ENCODE data around the gene IWS1.

IWS1 gene

DNA sequence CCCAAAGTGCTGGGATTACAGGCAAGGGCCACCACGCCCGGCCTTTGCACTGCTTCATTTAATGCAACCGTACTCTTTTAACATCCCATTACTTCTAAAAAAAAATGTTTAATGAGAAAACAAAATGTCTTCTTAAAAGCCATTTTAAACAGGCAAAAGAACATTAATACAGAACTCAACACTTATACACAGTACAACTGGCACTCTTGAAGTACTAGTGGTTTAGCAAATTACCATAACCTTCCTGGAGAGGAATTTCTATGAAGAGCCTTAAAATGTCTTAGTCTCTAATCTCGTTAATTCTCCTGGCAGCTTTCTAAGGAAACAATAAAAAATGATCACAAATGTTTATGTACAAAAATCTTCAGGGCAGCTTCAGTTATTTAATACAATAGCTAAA, 5.9 kb downstream of the IWS1 start:
- TF ChIP-seq, protein P1, sequence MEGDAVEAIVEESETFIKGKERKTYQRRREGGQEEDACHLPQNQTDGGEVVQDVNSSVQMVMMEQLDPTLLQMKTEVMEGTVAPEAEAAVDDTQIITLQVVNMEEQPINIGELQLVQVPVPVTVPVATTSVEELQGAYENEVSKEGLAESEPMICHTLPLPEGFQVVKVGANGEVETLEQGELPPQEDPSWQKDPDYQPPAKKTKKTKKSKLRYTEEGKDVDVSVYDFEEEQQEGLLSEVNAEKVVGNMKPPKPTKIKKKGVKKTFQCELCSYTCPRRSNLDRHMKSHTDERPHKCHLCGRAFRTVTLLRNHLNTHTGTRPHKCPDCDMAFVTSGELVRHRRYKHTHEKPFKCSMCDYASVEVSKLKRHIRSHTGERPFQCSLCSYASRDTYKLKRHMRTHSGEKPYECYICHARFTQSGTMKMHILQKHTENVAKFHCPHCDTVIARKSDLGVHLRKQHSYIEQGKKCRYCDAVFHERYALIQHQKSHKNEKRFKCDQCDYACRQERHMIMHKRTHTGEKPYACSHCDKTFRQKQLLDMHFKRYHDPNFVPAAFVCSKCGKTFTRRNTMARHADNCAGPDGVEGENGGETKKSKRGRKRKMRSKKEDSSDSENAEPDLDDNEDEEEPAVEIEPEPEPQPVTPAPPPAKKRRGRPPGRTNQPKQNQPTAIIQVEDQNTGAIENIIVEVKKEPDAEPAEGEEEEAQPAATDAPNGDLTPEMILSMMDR (IDR thresholded peaks at IDR 0.05; ENCODE audit: low read depth, low read length) = no peak
- in situ Hi-C loops (cut with HindIII; ENCODE audit: low sequenced_read_pairs) = no loop called here
- DNase-seq (ENCODE audit: low read depth, low spot score) = no peak
- no peak overlapping the region for H3K4me3 ChIP-seq (ENCODE audit: low read depth, low read length)

DNA sequence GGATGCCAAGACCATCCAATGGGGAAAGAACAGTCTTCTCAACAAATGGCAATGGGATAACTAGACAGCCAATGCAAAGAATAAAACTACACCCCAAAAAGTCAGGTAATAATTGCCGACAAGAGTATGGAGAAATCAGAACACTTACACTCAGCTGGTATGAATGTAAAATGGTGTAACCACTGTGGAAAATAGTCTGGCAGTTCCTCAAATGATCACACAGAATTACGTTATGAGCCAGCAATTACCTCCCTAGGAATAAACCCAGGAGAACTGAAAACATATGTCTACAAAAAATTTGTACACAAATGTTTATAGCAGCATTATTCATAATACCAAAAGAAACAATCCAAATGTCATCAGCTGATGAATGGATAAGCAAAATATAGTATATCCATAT, 8.8 kb downstream of the IWS1 start:
- TF ChIP-seq, protein P1 (IDR thresholded peaks at IDR 0.05; ENCODE audit: low read depth, low read length) = no peak
- DNase-seq (ENCODE audit: low read depth, low spot score) = no peak
- in situ Hi-C loops (cut with HindIII; ENCODE audit: low sequenced_read_pairs) = no loop called here
- no peak overlapping the region for H3K4me3 ChIP-seq (ENCODE audit: low read depth, low read length)

DNA sequence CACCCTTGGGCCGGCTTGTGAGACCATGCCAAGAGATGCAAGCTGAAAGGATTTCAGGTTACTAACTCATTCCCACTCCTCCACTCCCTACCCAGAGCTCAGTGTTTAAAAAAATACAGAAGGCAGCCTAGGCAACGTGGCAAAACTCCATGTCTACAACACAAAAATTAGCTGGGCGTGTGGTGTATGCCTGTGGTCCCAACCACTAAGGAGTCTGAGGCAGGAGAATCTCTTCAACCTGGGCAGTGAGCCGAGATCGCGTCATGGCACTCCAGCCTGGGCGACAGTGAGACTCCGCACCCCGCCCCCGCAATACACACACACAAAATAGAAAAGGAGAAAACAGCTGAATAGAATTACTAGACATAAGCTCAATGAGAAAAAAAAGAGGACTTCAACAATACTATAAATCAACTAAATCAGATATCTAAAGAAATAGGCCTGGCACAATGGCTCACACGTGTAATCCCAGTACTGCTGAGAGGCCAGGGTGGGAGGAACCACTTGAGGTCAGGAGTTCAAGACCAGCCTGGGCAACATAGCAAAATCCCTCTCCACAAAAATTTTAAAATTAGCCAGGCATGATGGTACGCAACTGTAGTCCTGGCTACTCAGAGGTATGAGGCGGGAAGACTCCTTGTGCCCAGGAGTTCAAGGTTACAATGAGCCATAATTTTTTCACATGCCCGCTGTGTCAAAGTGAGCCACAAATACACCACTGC, 10.1 kb downstream of the IWS1 start:
- in situ Hi-C loops (cut with HindIII; ENCODE audit: low sequenced_read_pairs) = no loop called here
- H3K4me3 ChIP-seq (ENCODE audit: low read depth, low read length) = no peak overlapping the region
- DNase-seq (ENCODE audit: low read depth, low spot score) = peak; percentile 93
- TF ChIP-seq, protein P1 (IDR thresholded peaks at IDR 0.05; ENCODE audit: low read depth, low read length) = no peak

DNA sequence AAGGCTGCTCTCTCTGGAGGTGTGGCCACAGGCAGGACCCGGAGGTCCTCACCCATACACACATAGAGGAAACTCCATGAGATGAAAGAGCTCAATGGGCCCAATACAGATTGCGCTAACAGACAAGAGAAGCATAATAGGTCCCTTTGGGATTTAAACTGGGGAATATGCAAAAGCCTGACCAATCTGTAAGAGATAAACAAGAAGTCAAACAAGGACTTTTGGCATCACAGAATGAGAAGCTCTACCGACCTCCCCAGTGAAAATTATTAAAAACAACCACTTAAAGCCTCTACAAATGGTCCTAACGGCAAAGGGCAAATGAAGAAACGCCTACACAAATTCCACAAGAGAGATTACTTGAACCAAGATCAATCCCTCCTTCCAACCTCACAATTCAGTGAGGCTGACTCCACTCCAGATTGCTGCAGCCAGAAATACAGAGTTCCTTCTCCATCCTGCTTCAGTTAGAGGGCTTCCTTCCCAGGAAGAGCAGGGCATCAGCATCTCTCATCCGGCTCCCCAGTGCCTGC, 10.8 kb downstream of the IWS1 start:
- no peak overlapping the region for H3K4me3 ChIP-seq (ENCODE audit: low read depth, low read length)
- no peak for DNase-seq (ENCODE audit: low read depth, low spot score)
- TF ChIP-seq, protein P1 (IDR thresholded peaks at IDR 0.05; ENCODE audit: low read depth, low read length) = no peak
- in situ Hi-C loops (cut with HindIII; ENCODE audit: low sequenced_read_pairs) = no loop called here

DNA sequence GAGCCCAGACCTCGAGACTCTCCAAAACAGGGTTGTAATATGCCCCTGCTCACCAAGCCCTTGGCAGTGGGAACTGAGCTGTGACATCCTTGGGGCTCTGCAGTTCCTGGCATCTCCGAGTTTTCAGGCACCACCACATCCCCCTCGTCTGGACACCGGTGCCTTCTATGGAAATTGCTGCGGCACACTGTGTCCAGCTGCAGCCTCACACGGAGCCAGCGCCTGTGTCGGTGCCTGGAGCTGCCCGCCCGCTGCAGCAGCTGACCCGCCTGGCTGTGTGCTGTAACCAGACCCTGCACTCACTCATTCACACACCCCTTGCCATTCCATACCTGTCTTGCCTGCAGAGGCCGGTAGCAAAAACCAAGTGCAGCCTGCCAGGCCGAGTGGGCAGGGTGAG, 11.8 kb downstream of the IWS1 start:
- in situ Hi-C loops (cut with HindIII; ENCODE audit: low sequenced_read_pairs) = no loop called here
- TF ChIP-seq, protein P1 (IDR thresholded peaks at IDR 0.05; ENCODE audit: low read depth, low read length) = no peak
- H3K4me3 ChIP-seq (ENCODE audit: low read depth, low read length) = no peak overlapping the region
- DNase-seq (ENCODE audit: low read depth, low spot score) = no peak

DNA sequence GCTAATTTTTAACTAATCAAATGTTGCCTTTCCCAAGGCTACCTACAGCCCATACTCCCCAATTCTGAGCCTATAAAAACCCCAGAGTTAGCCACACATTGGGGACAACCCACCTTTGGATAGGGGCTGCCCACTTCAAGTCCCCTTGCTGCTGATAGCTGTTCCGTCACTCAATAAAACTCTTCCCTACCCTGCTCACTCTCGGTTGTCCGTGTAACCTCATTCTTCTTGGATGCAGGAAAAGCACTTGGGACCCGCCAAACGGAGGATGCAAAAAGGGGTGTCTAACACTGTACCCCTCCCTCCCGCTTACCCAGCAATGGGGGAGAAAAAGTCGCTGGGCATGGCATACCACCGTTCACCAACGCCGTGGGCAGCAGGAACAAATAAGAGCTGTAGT, 12.2 kb downstream of the IWS1 start:
- TF ChIP-seq, protein P1 (IDR thresholded peaks at IDR 0.05; ENCODE audit: low read depth, low read length) = no peak
- DNase-seq (ENCODE audit: low read depth, low spot score) = no peak
- in situ Hi-C loops (cut with HindIII; ENCODE audit: low sequenced_read_pairs) = no loop called here
- no peak overlapping the region for H3K4me3 ChIP-seq (ENCODE audit: low read depth, low read length)
